ENCODE results near the gene GNB5.
"Not testable (repeated sequence)": the region's sequence is repeated elsewhere in the genome, so short reads cannot be mapped to it uniquely, and the experiment has no call there.

Gene GNB5

DNA sequence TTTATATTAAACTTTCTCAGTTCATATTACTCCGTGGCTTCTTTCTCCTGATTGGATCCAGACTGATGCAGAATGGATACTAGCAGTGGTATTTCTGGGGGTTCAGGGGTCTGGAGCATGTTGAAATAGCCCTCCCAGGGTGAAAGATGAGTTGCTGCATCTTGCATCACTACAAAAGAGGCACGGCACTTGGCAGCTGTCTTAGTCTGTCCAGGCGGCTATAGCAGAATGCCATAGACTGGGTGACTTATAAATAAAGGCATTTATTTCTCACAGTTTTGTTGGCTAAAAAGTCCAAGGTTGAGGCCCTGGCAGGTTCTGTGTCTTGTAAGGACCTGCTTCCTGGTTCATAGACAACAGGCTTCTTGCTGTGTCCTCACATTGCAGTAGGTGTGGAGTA is 78.0 kb downstream of the GNB5 start:
- DNase-seq = no peak

GRCh38 chr15:52112203-52112750 is 78.9 kb downstream of the GNB5 start:
- DNase-seq = peak; percentile 89

GRCh38 chr15:52111517-52112202 is 79.5 kb downstream of the GNB5 start:
- DNase-seq = no peak

- DNase-seq = no peak
These were observed 81.4 kb downstream of the GNB5 start for GRCh38 chr15:52109559-52110451.

- no peak for DNase-seq
These were observed 84.0 kb downstream of the GNB5 start for GRCh38 chr15:52107238-52107637.

DNA sequence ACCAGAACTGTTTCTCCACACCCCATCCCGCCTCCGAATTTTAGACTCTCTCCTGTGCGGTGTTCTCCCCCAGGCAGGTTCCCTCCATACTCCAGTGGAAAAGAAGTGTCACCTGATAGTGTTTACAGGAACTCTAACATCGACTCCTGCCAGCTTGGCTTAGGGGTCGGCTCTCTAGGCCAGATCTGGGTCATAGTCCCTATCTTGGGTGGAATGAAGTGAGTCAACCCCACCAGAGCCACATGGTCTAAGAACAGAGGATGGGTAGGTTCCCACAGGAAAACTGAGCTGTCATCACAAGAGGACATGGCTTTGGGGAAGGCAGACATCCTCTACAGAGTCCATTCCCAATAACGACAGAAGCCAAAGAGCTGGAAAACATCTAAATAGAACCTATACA is 84.6 kb downstream of the GNB5 start:
- no peak for DNase-seq

DNA sequence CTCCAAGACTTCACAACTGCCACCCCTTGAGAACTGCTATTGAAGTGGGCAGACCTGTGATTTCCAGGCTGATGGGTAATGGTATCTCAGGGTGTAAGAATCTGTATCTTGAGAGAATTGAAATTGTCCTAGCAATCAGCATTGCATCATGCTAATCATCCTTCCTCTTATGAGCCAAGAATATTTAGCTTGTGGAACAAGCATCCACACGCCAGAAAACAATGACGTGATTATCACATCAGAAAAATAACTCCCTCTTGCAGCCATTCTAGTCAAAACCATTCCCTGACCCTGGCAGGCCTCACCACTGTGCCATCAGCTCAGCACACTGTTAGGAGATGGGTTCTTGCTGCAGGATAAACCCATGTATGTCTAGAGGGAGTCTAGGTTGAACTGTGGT is 85.3 kb downstream of the GNB5 start:
- no peak for DNase-seq

- DNase-seq = no peak
These were observed 86.6 kb downstream of the GNB5 start for GRCh38 chr15:52104532-52105004.

DNA sequence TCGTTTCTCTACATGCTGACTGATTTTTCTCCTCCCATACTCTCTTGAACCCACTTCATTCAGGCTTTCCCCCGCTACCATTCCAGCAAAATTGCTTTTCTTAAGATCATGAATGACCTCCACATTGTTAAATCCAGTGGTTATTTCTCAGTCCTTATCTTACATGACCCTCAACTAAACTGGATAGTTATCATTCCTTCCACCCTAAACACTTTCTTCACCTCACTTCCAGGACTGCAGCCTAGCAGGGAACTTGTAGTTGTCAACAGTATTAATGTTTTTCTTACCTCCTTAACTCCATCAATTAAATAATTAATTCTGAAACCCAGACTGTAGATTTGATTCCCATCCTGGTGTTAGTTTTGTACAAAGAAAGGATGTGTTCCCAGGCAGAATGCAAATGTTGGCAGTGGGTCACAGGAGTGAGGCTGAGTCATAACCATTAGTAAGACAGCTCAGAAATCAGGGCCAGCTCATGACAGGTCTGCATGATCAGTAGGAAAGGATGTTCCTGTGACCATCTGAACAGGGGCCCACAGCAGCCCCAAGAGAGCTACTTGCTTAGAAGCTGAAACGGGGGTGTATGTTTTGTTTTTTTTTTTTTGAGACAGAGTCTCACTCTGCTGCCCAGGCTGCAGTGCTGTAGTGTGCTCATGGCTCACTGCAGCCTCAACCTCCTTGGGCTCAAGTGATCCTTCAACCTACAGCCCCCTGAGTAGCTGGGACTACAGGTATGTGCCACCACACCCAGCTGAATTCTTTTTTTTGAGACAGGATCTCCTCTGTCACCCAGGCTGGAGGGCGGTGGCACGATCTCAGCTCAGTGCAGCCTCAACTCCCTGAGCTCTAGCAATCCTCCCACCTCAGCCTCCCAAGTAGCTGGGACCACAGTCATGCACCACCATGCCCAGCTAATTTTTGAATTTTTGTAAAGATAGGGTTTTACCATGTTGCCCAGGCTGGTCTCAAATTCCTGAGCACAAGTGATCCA is 87.7 kb downstream of the GNB5 start:
- DNase-seq = no peak

GRCh38 chr15:52102463-52102862 is 88.7 kb downstream of the GNB5 start:
- no peak for DNase-seq

DNA sequence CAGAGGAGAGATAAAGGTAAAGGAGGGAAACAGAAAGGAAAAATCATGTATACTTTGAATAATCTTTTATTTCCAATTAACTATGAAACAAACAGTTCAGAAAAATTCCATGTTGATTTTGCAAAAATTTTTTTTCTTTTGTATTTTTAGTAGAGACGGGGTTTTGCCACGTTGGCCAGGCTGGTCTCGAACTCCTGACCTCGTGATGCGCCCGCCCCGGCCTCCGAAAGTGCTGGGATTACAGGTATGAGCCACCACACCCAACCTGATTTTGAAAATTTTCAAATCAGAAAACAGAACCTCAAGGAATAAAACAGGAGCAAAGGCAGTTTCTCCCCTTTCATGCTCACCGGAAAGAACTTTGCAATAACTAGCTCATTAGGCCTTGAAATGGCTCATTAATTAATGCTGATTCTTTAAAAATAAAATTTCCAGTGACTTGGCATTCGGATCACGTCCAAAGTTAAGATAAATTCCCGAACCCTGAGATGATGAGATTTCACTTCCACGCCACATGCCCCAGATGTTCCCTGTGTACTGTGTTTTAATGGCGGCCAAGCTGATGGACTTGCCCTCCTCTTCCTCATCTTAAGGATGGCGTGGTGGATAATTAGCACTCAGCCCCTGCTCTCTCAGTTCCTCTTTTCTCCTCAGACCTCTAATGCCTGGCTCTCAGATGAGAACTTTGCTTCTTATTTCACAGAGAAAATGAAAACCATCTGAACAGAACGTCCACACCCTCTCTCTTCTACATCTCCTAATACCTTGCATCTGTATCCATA is 89.5 kb downstream of the GNB5 start:
- no peak for DNase-seq

DNA sequence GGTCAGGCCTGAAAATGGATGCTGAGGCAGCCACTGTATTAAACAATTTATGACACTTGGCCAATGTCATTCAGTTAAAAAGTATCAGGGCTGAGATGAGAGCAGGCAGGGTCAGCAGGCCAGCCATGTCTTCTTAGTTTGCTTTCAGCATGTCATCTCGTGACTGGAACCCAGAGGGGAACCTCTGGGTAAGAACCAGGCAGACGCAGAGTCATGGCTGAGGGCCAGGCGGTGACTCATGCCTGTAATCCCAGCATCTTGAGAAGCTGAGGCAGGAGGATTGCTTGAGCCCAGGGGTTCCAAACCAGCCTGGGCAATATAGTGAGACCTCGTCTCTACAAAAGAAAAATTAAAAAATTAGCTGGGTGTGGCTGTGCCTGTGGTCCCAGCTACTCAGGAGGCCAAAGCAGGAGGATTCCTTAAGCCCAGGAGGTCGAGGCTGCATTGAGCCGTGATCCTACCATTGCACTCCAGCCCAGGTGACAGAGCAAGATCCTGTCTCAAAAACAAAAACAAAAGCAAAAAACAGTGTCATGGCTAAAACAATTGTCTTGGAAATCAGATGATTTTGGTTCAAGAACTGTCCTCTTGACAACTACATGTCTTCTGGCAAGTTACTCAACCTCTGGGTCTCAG is 90.3 kb downstream of the GNB5 start:
- no peak for DNase-seq

DNA sequence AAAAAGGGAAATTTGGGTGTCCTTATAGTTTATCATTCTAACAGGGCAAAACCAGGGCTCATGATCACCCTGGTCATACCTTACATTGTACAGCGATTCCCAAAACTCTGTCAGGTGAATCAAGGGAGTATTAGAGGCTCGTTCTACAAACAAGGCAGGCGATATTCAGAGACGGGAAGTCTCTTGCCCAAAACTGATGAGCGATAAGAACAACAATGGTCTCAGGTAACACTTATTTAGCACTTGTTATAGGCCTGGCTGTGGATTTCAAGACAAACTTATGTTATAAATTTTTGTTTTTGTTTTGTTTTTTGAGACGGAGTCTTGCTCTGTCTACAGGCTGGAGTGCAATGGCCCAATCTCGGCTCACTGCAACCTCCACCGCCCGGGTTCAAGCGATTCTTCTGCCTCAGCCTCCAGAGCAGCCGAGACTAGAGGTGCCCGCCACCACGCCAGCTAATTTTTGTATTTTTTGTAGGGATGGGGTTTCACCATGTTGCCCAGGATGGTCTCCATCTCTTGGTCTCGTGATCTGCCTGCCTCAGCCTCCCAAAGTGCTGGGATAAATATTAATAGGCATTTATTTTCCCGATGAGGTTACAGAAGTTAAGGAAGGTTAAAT is 91.4 kb downstream of the GNB5 start:
- DNase-seq = no peak

DNA sequence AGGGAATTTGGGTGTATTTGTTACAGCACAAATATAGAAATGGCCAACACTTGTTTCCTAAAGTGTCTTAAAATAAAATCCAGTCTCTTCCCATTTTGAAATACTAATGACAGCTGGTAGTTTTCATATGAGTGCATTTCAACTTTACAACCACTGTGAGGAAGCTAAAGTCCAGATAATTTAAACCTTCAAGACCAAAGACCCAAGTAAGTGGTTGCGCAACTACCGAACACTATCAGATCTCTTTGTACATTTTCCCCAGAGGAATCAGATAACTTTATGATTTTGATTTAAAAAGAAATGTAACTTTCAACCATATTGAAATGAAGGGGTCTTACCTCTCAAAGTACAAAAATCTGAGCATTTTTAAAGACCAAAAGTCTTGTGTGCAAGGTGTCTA is 92.9 kb downstream of the GNB5 start:
- no peak for DNase-seq

- no peak for DNase-seq
These were observed 94.0 kb downstream of the GNB5 start for GRCh38 chr15:52097180-52097579.

DNA sequence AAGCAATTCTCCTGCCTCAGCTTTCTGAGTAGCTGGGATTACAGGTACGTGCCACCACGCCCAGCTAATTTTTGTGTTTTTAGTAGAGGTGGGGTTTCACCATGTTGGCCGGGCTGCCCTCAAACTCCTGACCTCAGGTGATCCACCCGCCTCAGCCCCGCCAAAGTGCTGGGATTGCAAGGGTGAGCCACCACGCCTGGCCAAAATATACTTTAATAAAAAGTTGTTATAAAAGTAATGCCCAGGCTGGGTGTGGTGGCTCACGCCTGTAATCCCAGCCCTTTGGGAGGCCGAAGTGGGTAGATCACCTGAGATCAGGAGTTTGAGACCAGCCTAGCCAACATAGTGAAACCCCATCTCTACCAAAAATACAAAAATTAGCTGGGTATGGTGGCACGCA is 94.7 kb downstream of the GNB5 start:
- not testable (repeated sequence) for DNase-seq

- no peak for DNase-seq
These were observed 95.5 kb downstream of the GNB5 start for GRCh38 chr15:52095597-52096262.

GRCh38 chr15:52094811-52095584 is 96.2 kb downstream of the GNB5 start:
- DNase-seq = no peak
